Stimulated activated CD4-positive, alpha-beta T cell treated with anti-CD3 and anti-CD28 coated beads, Interleukin-1b, Interleukin-23, amount 100 ng/mL, for 4 hours (primary cell): ENCODE measurements around the gene NUDT21.
A peak's percentile ranks its signal among the peaks of the same experiment; 100 is the strongest.
"Not testable (repeated sequence)": the region's sequence is repeated elsewhere in the genome, so short reads cannot be mapped to it uniquely, and the experiment has no call there.

Source experiments
- DNase-seq, 2 donors: peaks; one replicate each; pipeline ENCODE4 v3.0.0-alpha.2; 2020; ENCODE audit warnings: low read depth in 2 of 2

The NUDT21 gene

GRCh38 chr16:56450986-56451752 is at the start of gene NUDT21, which contains the start of gene OGFOD1:
Gene NUDT21 (minus strand): TSS chr16:56451332. CDS start chr16:56451202, 130 bp downstream.
Gene OGFOD1 (plus strand): TSS chr16:56451554. CDS start chr16:56451613, 59 bp downstream.
- peak; percentile 75 to 83 for DNase-seq

- no peak for DNase-seq
Measured at GRCh38 chr16:56493815-56494214, 42.7 kb upstream of the NUDT21 start.

DNA sequence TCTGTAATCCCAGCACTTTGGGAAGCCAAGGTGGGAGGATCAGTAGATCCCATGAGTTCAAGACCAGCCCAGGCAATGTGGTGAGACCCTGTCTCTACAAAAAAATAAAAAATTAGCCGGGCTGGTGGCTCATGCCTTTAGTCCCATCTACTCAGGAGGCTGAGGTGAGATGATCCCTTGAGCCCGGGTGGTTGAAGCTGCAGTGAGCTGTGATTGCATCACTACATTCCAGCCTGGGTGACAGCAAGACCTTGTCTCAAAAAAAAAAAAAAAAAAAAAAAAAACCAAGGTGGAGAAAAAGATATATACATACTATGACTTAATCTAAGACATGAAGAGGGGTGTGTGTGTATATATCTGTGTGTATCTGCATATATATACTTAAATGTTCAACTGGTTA is 42.0 kb upstream of the NUDT21 start:
- DNase-seq: no peak

GRCh38 chr16:56491657-56492261 is 40.6 kb upstream of the NUDT21 start:
- DNase-seq: no peak

DNA sequence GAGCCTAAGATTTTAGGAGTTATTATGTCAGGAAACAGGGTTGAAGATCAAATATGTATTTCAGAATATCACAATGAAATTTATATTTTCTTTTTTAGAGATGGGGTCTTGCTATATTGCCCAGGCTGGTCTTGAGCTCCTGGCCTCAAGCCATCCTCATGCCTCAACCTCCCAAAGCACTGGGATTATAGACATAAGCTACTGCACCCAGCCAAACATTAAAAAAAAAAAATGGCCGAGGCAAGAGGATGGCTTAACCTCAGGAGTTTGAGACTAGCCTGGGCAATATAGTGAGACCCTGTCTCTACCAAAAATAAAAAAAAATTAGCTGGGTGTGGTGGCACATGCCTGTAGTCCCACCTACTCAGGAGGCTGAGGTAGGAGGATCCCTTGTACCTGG is 37.7 kb upstream of the NUDT21 start:
- DNase-seq: not testable (repeated sequence)

DNA sequence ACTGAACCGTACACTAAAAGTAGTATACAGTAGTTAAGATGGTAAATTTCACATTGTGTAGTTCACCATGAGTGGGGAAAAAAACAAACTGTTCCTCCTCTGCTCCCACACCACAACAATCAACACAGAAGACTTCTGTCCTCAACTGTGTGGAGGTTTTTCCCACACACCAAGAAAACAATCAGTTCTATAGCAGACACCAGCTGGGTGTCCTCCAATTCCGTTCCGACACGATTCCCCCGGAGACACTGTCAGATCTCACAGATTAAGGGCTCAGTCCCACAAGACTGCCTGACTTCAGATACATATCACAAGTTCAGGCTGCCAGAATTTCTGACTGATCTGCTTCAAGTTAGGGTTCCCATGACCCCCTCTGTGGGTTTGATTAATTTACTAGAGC is 36.9 kb upstream of the NUDT21 start:
- no peak for DNase-seq

- no peak for DNase-seq
Measured at GRCh38 chr16:56483394-56483793, 32.3 kb upstream of the NUDT21 start.

DNA sequence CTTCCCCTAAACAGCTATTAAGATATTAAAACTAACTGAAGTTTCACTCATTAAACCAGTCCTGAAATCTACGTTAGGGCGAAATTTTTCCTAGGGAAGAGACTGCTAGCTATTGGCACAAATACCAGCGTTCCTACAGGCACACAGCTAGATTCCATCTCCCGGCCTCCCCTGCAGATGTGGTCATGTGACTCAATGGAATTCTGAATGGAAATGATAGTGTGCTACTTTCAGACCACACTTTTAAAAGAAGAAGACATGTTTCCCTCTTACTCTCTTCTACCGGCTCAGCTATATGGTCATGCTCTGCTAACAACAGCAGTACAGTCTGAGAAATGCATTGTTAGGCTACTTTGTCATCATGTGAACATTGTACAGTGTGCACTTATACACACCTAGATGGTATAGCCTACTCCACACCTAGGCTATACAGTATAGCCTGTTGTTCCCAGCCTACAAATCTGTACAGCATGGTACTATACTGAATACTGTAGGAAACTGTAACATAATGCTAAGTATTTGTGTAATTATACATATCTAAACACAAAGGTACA is 31.6 kb upstream of the NUDT21 start:
- no peak for DNase-seq

DNA sequence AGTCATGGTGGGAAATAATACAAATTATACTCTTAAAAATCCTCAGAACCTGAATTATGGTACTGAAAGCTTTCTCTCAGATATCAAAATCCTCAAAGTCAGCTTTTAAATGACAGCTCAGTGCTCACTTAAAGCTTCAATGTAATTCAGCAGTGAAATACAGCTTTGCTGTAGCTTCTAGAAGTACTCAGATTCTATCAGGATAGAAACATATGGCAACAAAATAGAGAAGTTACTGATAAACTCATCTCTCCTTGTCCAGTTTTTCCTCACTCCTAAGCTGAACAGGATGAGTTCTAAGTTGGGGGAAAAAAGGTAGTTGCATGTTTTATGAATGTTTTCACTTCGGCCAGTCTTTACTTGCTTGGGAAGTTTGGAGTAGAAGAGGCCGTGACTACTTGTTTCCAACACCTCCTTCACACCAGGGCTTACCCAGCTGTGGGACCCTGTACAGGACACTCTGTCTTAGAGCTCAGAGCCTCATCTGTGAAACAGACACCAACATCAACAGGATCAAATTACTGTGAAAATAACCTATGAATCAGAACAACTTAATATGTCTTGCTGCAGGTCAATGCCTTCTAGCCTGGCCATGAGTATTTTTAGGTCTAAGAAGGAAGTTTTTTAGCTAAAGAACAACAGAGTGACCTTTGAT is 30.5 kb upstream of the NUDT21 start:
- no peak for DNase-seq

DNA sequence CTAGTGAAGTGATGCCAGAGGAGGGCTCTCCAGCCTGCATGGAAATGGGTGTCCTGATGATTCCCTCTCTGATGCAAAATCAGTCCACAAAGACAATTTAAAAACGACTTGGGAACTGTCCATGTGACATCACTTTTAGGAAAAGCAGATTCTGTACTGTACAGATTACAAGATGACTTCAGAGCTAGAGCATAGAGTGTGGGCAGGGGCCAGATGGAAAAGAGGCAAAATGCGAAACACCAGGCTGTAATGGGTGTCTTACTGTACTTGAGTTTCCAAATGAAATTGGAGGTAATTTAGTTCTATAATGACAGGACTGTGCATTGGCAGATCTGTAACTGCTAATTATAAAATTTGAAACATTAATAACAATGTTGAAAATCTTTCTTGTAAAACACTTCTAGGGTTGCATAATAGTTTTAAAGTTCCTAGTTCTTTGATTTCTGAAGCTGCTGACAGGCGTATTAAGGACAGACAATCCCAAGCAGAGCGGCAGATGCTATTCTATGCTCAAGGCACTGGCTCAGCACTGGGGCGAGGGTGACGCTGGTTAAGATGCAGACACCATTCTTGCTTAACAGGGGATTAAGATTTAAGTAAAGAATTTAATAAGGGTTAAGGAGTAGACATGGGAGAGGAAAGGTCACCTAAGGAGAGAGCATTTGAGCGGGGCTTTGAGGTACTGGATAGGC is 29.8 kb upstream of the NUDT21 start:
- DNase-seq: no peak

DNA sequence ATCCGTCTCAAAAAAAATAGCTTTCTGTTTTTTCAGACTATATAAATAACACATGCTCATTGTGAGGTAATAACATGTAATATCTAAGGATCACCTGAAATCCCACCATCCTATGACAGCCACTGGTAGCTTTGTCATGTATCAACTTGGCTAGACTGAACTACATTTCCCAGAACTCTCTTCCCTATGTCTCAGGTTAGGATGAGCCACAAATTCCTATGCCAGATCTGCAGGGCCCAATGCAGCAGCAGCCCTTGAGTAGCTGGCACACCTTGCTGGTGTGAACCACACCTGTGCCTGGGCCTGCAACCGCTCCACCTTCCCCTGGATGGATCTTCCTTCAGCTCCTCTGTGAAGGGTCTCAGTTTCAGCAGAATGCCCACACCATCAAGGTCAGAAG is 28.3 kb upstream of the NUDT21 start:
- no peak for DNase-seq

- no peak for DNase-seq
Measured at GRCh38 chr16:56478281-56479049, 27.3 kb upstream of the NUDT21 start.

- peak in 1 of 2 donors; percentile 6 for DNase-seq
Measured at GRCh38 chr16:56477096-56477878, 26.2 kb upstream of the NUDT21 start.

- no peak for DNase-seq
Measured at GRCh38 chr16:56475201-56475600, 24.1 kb upstream of the NUDT21 start.

- DNase-seq: no peak
Measured at GRCh38 chr16:56470666-56471065, 19.5 kb upstream of the NUDT21 start.

DNA sequence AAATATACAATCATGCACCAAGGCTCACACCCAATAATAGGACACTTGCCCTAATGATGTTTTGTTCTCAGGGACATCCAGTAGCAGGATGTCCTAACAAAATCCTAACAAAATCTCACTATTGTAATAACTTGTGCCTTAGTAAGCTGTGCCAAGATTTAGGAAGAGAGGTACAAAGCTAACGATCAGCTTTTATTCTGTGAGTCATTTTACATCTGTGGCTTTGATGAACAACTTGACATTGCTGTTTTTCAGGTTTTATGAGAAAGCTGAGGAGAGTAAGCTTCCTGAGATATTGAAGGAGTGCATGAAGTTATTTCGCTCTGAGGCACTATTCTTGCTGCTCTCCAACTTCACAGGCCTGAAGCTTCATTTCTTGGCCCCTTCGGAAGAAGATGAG is 19.1 kb upstream of the NUDT21 start:
- DNase-seq: no peak

- no peak for DNase-seq
Measured at GRCh38 chr16:56469748-56470147, 18.6 kb upstream of the NUDT21 start.

DNA sequence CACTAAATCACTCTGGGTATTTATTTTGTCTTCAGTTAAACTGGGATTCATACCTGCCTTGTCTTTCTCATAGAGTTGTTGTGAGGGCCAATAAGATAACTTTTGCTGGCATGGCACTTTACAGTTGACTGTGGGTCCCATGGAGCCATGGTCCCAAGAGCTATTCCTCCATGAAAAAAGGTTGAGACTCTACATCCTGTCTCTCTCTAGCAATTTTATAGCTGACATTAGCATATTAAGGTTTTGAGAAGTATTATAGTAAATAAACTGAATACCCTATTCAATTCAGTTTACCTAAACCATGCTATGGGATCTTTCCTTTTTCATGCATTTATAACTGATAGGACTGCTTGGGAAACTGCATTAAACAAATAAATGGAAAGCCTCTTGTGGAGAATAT is 17.7 kb upstream of the NUDT21 start:
- no peak for DNase-seq

- DNase-seq: no peak
Measured at GRCh38 chr16:56466344-56466743, 15.2 kb upstream of the NUDT21 start.

GRCh38 chr16:56463153-56463552 is 12.0 kb upstream of the NUDT21 start:
- DNase-seq: no peak
